ENCODE data around the gene SLC10A3.
"Not testable (repeated sequence)": the region's sequence is repeated elsewhere in the genome, so short reads cannot be mapped to it uniquely, and the experiment has no call there.

DNA sequence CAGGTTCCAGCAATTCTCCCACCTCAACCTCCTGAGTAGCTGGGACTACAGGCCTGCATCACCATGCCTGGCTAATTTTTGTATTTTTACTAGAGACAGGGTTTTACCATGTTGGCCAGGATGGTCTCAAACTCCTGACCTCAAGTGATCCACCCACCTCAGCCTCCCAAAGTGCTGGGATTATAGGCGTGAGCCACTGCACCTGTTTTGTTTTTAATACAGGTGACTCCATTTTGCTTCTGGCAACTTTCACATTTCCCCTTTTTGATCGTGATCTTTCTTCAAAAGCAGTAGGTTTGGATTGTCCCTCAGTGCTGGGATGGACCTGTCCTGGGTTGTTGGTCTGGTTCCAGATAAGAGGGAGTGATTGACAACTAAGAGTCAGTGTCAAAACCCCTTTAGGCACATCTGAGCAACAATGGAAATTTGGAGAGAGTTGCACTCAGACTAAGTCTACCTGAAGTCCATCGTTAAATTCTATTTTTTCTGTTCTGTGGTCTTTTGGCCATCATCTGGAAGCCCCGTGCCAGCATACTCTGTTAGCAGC lies 6.2 kb upstream of the SLC10A3 start:
- TF ChIP-seq NFRKB (IDR thresholded peaks at IDR 0.05); SUZ12 (IDR thresholded peaks at IDR 0.05); BHLHE40 (IDR thresholded peaks at IDR 0.05; ENCODE audit: borderline replicate concordance); L3MBTL2 (conservative IDR thresholded peaks at IDR 0.05); TARDBP (IDR thresholded peaks at IDR 0.05); FOXM1 (IDR thresholded peaks at IDR 0.05; ENCODE audit: borderline replicate concordance); SP1 (IDR thresholded peaks at IDR 0.05); CTBP1 (IDR thresholded peaks at IDR 0.05; ENCODE audit: borderline replicate concordance); ELF4 (IDR thresholded peaks at IDR 0.05): not testable (repeated sequence)

Measured in HEK293T (cell line).